Measurements from ENCODE around the gene GARIN3.
A peak's percentile ranks its signal among the peaks of the same experiment; 100 is the strongest.

GARIN3 gene

DNA sequence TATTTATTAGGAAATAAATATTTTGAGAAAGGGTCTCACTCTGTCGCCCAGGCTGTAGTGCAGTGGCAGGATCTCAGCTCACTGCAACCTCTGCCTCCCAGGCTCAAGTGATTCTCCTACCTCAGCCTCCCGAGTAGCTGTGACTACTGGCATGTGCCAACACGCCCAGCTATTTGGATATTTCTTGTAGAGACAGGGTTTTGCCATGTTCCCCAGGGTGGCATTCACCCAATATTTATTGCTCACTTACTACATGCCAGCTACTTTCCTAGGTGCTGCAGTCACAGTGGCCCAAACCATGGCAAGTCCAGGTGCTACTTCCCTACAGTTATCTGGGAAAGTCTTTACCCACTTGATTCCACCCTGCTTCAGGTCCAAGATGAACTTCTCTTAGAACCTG is 15.1 kb downstream of the GARIN3 start:
- DNase-seq (ENCODE audit: low read depth in 1 of 2, low spot score in 1 of 2): no peak

DNA sequence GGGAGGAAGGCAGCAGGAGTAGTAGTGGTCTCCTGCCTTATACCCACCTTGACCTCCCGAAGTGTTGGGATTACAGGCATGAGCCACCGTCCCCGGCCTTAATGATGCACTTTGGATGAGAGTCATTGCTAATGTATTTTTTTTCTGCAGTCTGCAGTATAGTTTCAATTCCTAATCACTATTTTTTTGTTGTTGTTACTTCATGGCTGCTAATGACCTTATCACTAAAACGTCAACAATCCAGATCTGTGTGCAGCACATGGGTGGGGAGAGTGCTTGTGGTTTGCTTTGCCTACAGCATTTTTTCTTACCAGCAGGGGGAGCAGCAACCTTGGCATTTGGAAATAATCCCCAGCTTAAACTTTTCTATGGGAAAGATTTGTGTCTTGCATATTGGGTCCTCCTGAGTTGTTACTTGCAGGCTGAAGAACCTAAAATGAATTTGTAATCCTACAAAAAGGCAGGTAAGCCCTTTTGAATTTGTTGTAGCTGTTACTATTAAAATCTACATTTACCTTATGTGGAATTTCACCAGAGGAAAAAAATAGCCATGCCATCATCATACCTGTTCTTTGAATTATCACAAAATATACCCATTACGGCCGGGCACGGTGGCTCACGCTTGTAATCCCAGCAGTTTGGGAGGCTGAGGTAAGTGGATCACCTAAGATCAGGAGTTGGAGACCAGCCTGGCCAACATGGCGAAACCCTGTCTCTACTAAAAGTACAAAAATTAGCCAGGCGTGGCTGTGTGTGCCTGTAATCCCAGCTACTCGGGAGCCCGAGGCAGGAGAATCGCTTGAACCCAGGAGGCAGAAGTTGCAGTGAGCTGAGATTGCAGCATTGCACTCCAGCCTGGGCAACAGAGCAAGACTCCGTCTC is 17.1 kb downstream of the GARIN3 start:
- DNase-seq (ENCODE audit: low read depth in 1 of 2, low spot score in 1 of 2): peak; percentile 56 to 87

DNA sequence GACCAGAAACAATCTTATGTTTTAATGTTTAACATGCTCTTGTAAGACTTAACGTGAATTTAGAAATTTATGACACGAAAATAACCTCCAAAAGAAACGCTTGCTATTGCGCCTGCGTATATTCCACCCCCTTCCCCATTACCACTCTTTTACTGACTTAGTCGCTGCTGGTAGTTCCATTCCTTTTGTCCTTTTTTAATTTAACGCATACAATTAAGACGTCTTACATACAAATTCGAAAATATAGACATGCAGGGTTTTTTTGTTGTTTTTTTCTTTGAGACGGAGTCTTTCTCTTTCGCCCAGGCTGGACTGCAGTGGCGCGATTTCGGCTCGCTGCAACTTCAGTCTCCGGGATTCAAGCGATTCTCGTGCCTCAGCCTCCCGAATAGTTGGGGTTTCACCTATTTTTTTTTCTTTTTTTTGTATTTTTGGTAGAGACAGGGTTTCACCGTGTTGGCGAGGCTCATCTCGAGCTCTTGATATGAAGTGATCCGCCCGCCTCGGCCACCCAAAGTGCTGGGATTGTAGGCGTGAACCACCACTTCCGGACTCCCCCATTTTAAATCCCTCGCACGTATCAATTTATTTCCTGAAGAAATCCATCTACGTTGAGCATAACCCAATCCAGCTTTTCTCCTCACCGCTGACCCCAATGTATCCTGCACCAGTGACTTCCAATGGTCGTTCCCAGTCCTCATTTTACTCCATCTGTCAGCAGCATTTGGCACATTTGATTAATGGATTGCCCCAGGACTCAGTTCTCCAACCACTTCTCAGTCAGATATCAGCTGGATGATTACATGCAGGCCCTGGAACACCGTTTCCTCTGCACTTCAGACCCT is 22.7 kb downstream of the GARIN3 start:
- DNase-seq (ENCODE audit: low read depth in 1 of 2, low spot score in 1 of 2): peak in 1 of 2 donors; percentile 42

DNA sequence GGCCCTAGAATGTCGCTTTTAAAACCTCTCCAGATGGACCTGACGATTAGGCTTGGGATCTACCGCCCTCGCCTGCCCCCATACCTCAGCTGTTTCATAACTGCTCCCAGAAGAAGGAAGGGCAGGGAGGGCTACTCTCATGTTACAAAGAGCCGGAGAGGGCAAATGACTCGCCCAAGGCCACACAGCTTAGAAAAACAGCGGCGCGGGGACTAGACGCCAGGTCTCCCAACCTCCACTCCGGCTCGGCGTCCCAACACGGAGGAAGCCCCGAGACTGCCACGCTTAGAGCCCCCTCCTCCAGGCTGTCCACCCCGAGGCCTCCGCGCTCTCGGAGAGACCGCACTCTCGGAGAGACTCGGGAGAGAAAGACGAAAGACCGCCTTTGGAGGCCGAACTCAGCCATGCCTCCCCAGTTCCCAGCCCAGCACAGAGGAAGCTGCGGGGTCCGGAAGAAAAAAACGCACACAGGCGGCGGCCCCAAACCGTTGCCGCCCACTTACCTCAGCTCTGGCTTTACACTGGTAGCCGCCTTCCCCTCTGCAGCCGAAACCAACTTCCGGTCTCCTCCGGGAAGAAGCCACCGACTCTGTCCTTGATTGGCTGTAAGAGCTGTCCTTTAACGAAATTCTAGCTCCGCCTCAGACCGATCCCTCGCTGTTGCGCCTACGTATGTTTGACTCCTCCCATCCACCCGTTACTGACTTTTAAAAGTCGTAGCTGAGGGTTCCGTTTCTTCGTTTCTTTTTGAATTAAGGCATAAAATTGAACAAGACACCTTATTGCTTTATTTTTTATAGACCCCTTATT is 23.5 kb downstream of the GARIN3 start, which contains the start of gene MED7:
MED7 (minus strand) TSS at position 549 of the 810 bp plus-strand sequence. CDS start 3,434 bp downstream, outside the sequence.
- DNase-seq (ENCODE audit: low read depth in 1 of 2, low spot score in 1 of 2): peak; percentile 57 to 96

DNA sequence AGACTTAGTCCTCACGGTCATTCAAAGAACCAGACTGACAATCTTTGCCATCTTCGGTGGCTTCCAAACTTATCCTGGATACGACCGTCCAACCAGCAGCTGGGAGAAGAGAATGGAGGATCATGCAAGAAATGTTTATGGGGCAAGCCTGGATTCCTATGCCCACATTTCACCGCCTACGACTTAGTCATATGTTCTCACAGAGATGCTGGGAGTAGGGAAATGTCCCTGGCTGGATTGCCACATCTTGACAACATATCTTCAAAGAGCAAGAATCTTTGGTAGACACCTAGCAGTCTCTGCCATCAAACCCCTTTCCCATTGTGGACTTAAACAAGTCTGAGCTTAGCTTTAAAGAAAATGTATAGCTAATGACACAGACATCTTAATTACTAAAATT is 28.4 kb downstream of the GARIN3 start:
- no peak for DNase-seq (ENCODE audit: low read depth in 1 of 2, low spot score in 1 of 2)

DNA sequence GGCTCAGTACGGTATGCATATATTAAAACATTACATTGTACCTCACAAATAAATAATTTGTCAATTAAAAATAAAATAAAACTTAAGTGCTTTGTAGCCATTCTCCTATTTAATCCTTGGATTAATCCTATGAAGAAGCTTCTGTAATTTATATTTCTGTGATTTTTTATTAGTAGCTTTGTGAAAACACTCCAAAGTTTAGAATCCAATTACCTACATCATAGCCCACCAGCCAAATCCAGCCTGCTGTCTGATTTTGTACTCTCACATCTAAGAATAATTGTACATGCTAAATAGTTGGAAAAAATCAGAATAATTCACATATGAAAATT is 33.8 kb downstream of the GARIN3 start:
- DNase-seq (ENCODE audit: low read depth in 1 of 2, low spot score in 1 of 2): no peak

DNA sequence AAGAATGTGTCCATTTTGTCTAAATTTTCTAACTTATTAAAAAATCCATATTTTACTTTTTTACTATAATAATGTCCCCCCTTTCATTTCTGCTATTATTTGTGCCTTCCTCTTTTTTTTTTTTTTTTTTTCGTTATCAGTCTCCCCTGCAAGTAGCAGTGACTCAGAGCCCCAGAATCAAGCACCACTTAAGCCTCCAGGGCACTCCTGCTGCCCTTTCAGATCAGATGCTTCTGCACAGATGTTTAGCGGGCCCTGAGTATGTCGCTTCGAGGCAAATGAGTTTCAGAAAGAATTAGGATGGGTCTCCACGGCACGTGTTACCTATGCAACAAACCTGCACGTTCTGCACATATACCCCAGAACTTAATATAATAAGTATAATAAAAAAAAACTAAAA is 35.1 kb downstream of the GARIN3 start:
- DNase-seq (ENCODE audit: low read depth in 1 of 2, low spot score in 1 of 2): no peak

DNA sequence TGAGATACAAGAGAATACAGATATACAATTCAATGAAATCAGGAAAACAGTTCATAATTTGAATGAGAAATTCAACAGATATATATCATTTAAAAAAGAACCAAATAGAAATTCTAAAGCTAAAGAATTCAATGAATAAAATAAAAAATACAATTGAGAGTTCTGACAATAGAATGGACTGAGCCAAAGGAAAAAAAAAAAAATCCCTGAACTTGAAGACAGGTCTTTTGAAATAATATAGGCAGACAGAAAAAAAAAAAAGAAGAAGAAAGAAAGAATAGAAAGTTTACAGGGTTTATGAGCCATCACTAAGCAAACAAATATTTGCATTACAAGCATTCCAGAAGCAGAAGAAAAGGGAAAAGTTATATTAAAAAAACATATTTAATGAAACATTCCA is 44.4 kb downstream of the GARIN3 start:
- no peak for DNase-seq (ENCODE audit: low read depth in 1 of 2, low spot score in 1 of 2)

DNA sequence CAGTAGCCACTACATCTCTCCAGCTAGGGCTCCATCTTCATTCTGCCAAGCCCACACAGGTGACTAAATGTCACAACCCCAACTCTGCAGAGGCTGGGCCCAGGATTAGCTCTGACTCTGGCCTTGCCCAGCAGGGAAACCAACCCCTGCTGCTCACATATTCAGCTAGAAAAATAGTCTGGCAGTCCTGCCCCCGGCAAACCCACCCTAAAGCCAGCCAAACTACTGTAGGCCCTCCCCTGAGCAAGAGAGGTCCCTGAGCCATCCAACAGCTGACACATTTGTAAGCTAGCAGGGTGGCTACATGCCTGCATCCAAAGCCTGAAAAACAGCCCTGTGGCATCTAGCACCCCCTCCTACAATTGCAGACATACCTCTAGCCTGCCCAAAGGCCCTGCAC is 46.0 kb downstream of the GARIN3 start:
- DNase-seq (ENCODE audit: low read depth in 1 of 2, low spot score in 1 of 2): no peak

DNA sequence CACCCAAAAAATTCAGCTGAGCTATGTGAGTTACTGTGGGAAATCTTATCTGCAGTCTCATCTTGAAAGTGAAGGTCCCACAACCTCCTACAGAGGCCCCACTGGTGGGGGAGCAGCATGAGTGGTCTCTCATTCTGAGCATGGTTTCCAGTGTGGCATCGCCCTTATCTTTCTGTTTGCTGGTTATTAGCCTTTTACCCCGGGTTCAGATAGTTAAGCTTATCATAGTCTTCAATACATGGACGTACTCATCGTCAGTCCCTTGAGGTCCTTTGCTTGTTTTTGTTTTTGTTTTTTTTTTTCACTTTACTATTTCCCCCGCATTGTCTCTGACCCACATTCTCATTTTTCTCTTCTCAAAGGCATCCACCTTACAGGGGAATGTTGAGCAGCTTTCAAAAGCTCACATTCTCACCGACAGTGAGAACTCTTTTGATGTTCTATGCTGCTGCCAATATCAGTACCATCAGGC is 49.5 kb downstream of the GARIN3 start:
- no peak for DNase-seq (ENCODE audit: low read depth in 1 of 2, low spot score in 1 of 2)

DNA sequence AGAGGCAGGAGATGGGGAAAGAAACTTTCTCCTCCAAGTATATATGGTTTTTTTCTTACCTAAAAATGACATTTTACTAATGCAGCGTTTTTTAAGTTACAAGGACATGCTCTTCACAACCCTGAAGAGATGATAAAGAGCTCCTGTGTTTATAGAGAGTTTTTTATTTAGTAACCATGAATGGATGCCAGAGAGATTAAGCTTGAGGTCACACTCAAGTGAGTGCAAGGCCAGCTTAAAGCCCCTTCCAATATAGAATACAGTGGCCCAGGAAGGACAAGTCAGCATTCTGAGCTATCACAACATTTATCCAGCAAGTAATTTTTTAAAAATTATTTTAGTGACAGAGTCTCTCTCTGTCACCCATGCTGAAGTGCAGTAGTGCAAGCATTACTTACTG is 50.6 kb downstream of the GARIN3 start:
- DNase-seq (ENCODE audit: low read depth in 1 of 2, low spot score in 1 of 2): no peak

DNA sequence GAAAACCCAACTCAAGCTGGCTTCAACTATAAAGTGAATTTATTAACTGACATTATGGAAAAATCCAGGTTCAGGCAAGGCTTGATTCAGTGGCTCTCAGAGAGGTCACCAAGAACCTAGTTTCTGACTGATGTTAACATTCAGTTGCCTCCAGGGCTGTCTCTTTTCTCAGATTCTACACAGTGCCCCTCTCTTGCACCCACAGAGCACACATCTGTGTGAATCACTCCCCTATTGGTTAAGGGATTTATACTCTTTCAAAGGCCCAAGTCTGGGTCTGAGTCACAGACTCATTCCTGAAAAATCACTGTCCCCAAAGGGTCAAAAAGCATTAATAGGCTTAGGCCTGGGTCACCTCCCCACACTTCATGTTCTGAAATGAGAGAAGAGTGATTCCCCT is 51.1 kb downstream of the GARIN3 start:
- DNase-seq (ENCODE audit: low read depth in 1 of 2, low spot score in 1 of 2): no peak

DNA sequence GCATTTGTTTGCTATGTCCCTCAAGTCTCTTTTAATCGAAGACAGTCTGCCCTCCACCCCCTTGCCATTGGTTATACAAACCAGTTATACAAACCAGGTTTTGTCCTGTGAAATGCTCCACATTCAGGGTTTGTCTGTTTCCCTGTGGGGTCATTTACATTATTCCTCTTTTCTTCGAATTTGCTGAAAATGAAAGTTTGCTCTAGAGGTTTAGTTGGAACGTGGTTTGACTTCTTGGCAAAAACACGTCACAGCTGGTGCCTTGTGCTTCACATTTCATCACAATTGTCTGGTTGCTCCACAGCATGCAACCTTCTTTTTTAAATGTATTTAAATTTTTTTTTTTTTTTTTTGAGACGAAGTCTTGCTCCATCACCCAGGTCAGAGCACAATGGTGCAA is 53.1 kb downstream of the GARIN3 start:
- no peak for DNase-seq (ENCODE audit: low read depth in 1 of 2, low spot score in 1 of 2)

All from activated CD4-positive, alpha-beta T cell treated with anti-CD3 and anti-CD28 coated beads, Interleukin-2, amount 50 U/mL, for 24 hours (primary cell).